Calu3 (cell line): ENCODE measurements around the gene ATG4B. TPM values are rescaled to one million over a fixed set of nuclear protein-coding genes. Genes with fewer than 3 reads are reported as not detected.
"Not testable (repeated sequence)": the region's sequence is repeated elsewhere in the genome, so short reads cannot be mapped to it uniquely, and the experiment has no call there.

Experiments
- BruUV-seq: library from RNA; stranded (reverse); fragments of 400-500 nt; replicated peaks from 2 replicates; lab custom pipeline; 2021; lab: Mats Ljungman, UMichigan
- CTCF ChIA-PET: fragments of 300-600 bp; sonication (Branson Sonifier 250); formaldehyde crosslinking; loops from one replicate; lab custom pipeline; 2022; ENCODE audit warnings: antibody characterized with exemption; lab: Charles Lee
- DNase-seq: peaks from one replicate; pipeline ENCODE4 v3.0.0; 2022
- H3K27ac Mint-ChIP-seq: one replicate; pipeline ENCODE4 v1.8.0; 2022; ENCODE audit warnings: mixed read lengths; ENCODE audit not compliant: unreplicated experiment
- H3K27me3 Mint-ChIP-seq: one replicate; pipeline ENCODE4 v1.8.0; 2022; ENCODE audit warnings: mixed read lengths; ENCODE audit not compliant: unreplicated experiment
- H3K36me3 Mint-ChIP-seq: one replicate; pipeline ENCODE4 v1.8.0; 2022; ENCODE audit warnings: mild to moderate bottlenecking, moderate library complexity, mixed read lengths; ENCODE audit not compliant: insufficient read depth, unreplicated experiment
- H3K4me1 Mint-ChIP-seq: one replicate; pipeline ENCODE4 v1.8.0; 2022; ENCODE audit warnings: mild to moderate bottlenecking, low read depth, mixed read lengths; ENCODE audit not compliant: unreplicated experiment
- H3K4me3 Mint-ChIP-seq: one replicate; pipeline ENCODE4 v1.8.0; 2022; ENCODE audit warnings: mild to moderate bottlenecking, low read depth, moderate library complexity, mixed read lengths; ENCODE audit not compliant: unreplicated experiment
- H3K9me3 Mint-ChIP-seq: one replicate; pipeline ENCODE4 v1.8.0; 2022; ENCODE audit warnings: low read depth, mixed read lengths; ENCODE audit not compliant: unreplicated experiment
- intact Hi-C: fragments of 100-400 bp; cut with micrococcal nuclease; formaldehyde crosslinking; loops from one replicate; pipeline ENCODE4 v1.10.0; 2022; ENCODE audit not compliant: unreplicated experiment
- total RNA-seq: library from RNA; stranded (reverse); gene quantifications from 2 replicates; pipeline ENCODE4 v1.2.3, GENCODE V29; 2022
- TF ChIP-seq, protein P1 (sequence below): fragments of 200-600 bp; IDR thresholded peaks from one replicate; pipeline ENCODE4 v1.8.0; 2022; ENCODE audit warnings: antibody characterized with exemption; ENCODE audit not compliant: unreplicated experiment

Gene ATG4B
- total RNA-seq, 1 experiment from 2014 or later, result 95.3 TPM

DNA sequence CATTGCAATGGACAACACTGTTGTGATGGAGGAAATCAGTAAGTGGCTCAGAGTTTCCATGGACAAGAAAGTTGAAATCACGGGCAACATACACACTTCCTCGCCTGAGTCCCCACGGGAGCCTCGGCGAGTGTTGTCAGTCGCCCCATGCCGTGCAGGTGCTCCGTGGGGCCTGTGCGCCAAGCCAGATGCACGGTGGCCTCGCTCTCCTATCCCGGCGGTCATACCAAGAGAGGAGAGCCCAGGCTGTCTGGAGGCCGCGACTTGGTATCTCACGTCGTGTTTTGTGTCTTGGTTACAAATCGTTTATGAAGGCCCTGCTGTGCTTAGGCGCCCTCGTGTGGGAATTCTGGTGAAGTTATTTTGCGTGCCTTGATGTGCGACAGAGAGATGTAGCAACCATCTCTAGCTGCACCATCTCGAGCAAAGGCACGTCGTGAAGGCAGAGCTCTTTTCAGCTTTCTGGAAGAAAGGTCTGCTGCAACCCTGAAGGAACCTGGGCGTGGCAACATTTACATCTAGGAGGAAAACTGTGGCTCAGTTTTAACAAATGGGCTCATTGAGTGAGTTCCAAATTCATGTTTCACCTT is 21.8 kb downstream of the ATG4B start:
- Mint-ChIP-seq H3K36me3 (peaks cover 52% of the 10 kb centered on the region), H3K27me3 (no peaks in the 10 kb centered on the region), H3K4me1 (no peaks in the 10 kb centered on the region), H3K9me3 (no peaks in the 10 kb centered on the region), H3K4me3 (no peak overlapping the region), H3K27ac (no peak overlapping the region)
- TF ChIP-seq, protein P1, sequence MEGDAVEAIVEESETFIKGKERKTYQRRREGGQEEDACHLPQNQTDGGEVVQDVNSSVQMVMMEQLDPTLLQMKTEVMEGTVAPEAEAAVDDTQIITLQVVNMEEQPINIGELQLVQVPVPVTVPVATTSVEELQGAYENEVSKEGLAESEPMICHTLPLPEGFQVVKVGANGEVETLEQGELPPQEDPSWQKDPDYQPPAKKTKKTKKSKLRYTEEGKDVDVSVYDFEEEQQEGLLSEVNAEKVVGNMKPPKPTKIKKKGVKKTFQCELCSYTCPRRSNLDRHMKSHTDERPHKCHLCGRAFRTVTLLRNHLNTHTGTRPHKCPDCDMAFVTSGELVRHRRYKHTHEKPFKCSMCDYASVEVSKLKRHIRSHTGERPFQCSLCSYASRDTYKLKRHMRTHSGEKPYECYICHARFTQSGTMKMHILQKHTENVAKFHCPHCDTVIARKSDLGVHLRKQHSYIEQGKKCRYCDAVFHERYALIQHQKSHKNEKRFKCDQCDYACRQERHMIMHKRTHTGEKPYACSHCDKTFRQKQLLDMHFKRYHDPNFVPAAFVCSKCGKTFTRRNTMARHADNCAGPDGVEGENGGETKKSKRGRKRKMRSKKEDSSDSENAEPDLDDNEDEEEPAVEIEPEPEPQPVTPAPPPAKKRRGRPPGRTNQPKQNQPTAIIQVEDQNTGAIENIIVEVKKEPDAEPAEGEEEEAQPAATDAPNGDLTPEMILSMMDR, result no peak
- peak; percentile 36 for DNase-seq
- intact Hi-C loops, result no loop called here
- BruUV-seq, result no TSS peak
- CTCF ChIA-PET, result interaction anchor here (1.5 kb wide), 1 partner anchor 220 kb away, joined by 8 read pairs; no protein-coding TSS in a partner anchor

DNA sequence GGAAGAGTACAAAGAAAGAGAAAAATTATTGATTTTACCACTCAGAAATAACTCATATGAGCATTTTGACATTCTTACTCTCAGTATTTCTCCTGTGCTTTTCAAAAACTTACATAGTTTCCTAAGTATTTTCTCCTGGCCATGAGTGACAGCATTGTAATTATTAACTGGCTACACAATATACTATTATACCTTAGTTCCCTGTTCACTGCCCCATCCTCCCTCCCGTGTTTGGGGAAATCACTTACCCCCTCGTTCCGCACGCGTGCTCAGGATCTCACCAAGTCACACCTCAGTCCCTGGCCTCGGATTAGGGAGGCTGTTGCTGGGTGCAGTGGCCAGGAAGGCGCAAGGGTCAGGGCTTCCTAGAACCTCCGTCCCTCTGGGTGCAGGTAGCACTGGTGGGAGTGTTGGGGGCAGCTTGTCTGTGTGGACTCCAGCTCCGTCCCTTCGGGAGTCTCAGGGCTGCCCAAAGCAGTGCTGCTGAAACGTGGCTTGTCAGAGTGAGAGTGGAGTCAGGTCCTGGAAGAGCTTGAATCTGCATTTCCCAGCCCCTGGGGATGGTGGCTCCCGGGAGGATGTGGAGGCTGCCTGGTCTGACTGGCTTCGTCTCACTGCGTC is 23.2 kb downstream of the ATG4B start:
- no peak overlapping the region for H3K27ac Mint-ChIP-seq
- BruUV-seq, result no TSS peak
- peaks cover 8% of the 10 kb centered on the region for H3K4me1 Mint-ChIP-seq
- TF ChIP-seq, protein P1, result no peak
- no peak overlapping the region for H3K4me3 Mint-ChIP-seq
- H3K9me3 Mint-ChIP-seq, result no peaks in the 10 kb centered on the region
- no peaks in the 10 kb centered on the region for H3K27me3 Mint-ChIP-seq
- CTCF ChIA-PET, result interaction anchor here (1.5 kb wide), 1 partner anchor 218 kb away, joined by 8 read pairs; no protein-coding TSS in a partner anchor
- no peak for DNase-seq
- intact Hi-C loops, result no loop called here
- H3K36me3 Mint-ChIP-seq, result peaks cover 50% of the 10 kb centered on the region

DNA sequence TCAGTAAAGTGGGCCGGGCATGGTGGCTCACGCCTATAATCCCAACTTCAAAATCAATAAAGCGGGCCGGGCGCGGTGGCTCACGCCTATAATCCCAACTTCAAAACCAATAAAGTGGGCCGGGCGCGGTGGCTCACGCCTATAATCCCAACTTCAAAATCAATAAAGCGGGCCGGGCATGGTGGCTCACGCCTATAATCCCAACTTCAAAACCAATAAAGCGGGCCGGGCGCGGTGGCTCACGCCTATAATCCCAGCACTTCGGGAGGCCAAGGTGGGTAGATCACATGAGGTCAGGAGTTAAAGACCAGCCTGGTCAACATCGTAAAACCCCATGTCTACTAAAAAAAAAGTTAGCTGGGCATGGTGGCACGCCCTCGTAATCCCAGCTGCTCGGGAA is 25.2 kb downstream of the ATG4B start:
- H3K27ac Mint-ChIP-seq, H3K9me3 Mint-ChIP-seq, BruUV-seq, H3K4me1 Mint-ChIP-seq, DNase-seq, H3K27me3 Mint-ChIP-seq, CTCF ChIA-PET, intact Hi-C loops, H3K4me3 Mint-ChIP-seq: not testable (repeated sequence)
- peaks cover 51% of the 10 kb centered on the region for H3K36me3 Mint-ChIP-seq

DNA sequence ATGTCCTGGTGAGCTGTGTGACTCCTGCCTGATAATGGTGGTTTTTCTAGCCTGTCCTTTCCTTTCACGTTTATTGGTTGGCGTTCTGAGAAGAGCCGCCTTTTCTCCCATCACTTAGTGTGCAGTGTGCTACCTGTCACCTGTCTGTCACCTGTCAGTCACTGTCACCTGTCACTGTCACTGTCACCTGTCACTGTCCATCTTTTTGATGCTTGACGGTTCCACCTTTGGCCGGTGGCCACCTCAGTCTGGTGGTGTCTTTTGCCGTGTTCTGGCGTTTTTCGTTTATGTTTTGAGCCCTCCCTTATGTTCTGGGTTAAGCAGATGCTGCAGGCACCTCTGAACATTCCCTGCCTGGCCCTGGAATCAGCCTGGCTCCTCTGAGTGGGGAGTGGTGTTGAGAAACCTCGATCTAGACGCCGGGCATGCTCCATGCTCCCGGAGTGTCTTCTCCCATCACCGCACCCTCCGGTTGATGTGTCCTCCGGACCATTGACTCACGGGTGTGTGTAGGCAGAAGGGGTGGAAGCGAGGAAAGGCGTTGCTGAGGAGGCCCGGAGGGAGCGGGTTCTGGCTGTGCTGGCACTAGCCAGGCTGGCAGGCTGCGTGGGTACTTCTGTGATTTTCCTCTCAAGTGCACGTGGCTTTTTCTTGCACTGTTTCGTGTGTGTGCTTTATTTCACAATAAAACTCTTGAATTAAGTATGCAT is 28.4 kb downstream of the ATG4B start:
- CTCF ChIA-PET, result no interaction called here
- intact Hi-C loops, result no loop called here
- BruUV-seq, result no TSS peak
- no peaks in the 10 kb centered on the region for H3K9me3 Mint-ChIP-seq
- H3K36me3 Mint-ChIP-seq, result peaks cover 47% of the 10 kb centered on the region
- TF ChIP-seq, protein P1, result no peak
- H3K4me3 Mint-ChIP-seq, result no peak overlapping the region
- H3K4me1 Mint-ChIP-seq, result peaks cover 9% of the 10 kb centered on the region
- peak overlapping the region; percentile 61 for H3K27ac Mint-ChIP-seq
- no peaks in the 10 kb centered on the region for H3K27me3 Mint-ChIP-seq
- DNase-seq, result no peak
